ENCODE data around the gene HSPD1.
"Not testable (repeated sequence)": the region's sequence is repeated elsewhere in the genome, so short reads cannot be mapped to it uniquely, and the experiment has no call there.

The HSPD1 gene

GRCh38 chr2:197496695-197497094, 2.9 kb downstream of the HSPD1 start:
- DNase-seq: no peak

GRCh38 chr2:197495433-197496134, 4.1 kb downstream of the HSPD1 start:
- no peak for DNase-seq

GRCh38 chr2:197487385-197487784, 12.3 kb downstream of the HSPD1 start:
- no peak for DNase-seq

GRCh38 chr2:197486175-197486574, 13.5 kb downstream of the HSPD1 start:
- no peak for DNase-seq

GRCh38 chr2:197484248-197484647, 15.4 kb downstream of the HSPD1 start:
- not testable (repeated sequence) for DNase-seq

GRCh38 chr2:197480165-197481036, 19.2 kb downstream of the HSPD1 start:
- no peak for DNase-seq

GRCh38 chr2:197477797-197478196, 21.8 kb downstream of the HSPD1 start:
- no peak for DNase-seq

GRCh38 chr2:197472166-197472565, 27.5 kb downstream of the HSPD1 start:
- no peak for DNase-seq

- DNase-seq: peak; percentile 46
Measured at GRCh38 chr2:197464175-197464574, 35.5 kb downstream of the HSPD1 start.

GRCh38 chr2:197461057-197461456, 38.6 kb downstream of the HSPD1 start:
- no peak for DNase-seq

- DNase-seq: no peak
Measured at GRCh38 chr2:197460649-197461048, 39.0 kb downstream of the HSPD1 start.

- DNase-seq: no peak
Measured at GRCh38 chr2:197455428-197455827, 44.2 kb downstream of the HSPD1 start.

- DNase-seq: no peak
Measured at GRCh38 chr2:197454923-197455322, 44.7 kb downstream of the HSPD1 start.

- DNase-seq: no peak
Measured at GRCh38 chr2:197453914-197454398, 45.7 kb downstream of the HSPD1 start.

GRCh38 chr2:197453123-197453913, 46.3 kb downstream of the HSPD1 start, which contains the start of gene COQ10B:
Gene COQ10B (plus strand): TSS chr2:197453552. CDS start chr2:197453561, 9 bp downstream.
- DNase-seq: peak; percentile 100

GRCh38 chr2:197452754-197453122, 46.9 kb downstream of the HSPD1 start:
- DNase-seq: no peak

- DNase-seq: not testable (repeated sequence)
Measured at GRCh38 chr2:197450935-197451358, 48.7 kb downstream of the HSPD1 start.

GRCh38 chr2:197450465-197450864, 49.2 kb downstream of the HSPD1 start:
- no peak for DNase-seq

GRCh38 chr2:197446844-197447243, 52.8 kb downstream of the HSPD1 start:
- DNase-seq: no peak

GRCh38 chr2:197445746-197446145, 53.9 kb downstream of the HSPD1 start:
- DNase-seq: peak; percentile 76

- DNase-seq: no peak
Measured at GRCh38 chr2:197442857-197443256, 56.8 kb downstream of the HSPD1 start.

GRCh38 chr2:197437380-197437779, 62.3 kb downstream of the HSPD1 start:
- DNase-seq: no peak
